Measurements from ENCODE around the gene SLC27A1. TPM values are rescaled to one million over a fixed set of nuclear protein-coding genes. Genes with fewer than 3 reads are reported as not detected.

The SLC27A1 gene
- total RNA-seq, 1 experiment from 2014 or later: 3.7 TPM

- H3K27ac Mint-ChIP-seq (ENCODE audit: unreplicated experiment): no peak overlapping the region
- no peak for TF ChIP-seq CTCF (IDR thresholded peaks at IDR 0.05; ENCODE audit: insufficient read depth in 1 of 2, low read depth in 1 of 2, low read length in 1 of 2, severe bottlenecking in 1 of 2, unreplicated experiment in 1 of 2)
- H3K4me3 Mint-ChIP-seq (ENCODE audit: unreplicated experiment): no peak overlapping the region
- BruUV-seq (replicated peaks): no TSS peak
- Histone ChIP-seq H3K4me1 (no peaks in the 10 kb centered on the region), H3K36me3 (ENCODE audit: control insufficient read depth, insufficient read depth, low read length) (no peaks in the 10 kb centered on the region), H3K27me3 (replicated peaks; ENCODE audit: control insufficient read depth, insufficient read depth, low read length) (no peaks in the 10 kb centered on the region), H3K4me3 (ENCODE audit: low read depth, low read length) (no peak overlapping the region), H3K9me3 (no peaks in the 10 kb centered on the region)
- ChIA-PET CTCF (no interaction called here), POLR2A (no interaction called here)
- DNase-seq: no peak
- no peaks in the 10 kb centered on the region for H3K4me1 Mint-ChIP-seq (ENCODE audit: low read depth, unreplicated experiment)
- no peaks in the 10 kb centered on the region for H3K36me3 Mint-ChIP-seq (ENCODE audit: insufficient read depth, unreplicated experiment)
- intact Hi-C loops (cut with micrococcal nuclease; ENCODE audit: unreplicated experiment): no loop called here
- no peaks in the 10 kb centered on the region for H3K27me3 Mint-ChIP-seq (ENCODE audit: insufficient read depth, unreplicated experiment)
- no peaks in the 10 kb centered on the region for H3K9me3 Mint-ChIP-seq (ENCODE audit: unreplicated experiment)
Observed at GRCh38 chr19:17475541-17476115, 5.3 kb downstream of the SLC27A1 start.

DNA sequence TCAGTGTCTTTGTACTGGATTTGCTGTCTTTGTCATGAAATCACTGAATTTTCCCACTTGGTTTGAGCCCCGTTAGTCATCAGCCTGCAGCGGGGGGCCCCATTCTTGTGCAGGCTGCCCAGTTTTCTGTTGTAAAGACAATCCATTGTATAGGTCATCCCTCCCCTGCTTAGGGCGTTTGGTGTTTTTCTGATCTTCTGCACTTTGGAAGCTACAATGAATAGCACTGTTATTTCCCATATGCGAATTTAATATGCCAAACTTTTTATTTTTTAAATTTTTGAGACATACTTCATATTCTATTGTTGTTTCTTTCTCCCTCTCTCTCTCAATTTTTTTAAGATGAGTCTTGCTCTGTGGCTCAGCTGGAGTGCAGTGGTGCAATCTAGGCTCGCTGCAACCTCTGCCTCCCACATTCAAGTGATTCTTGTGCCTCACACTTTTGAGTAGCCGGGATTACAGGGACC, 9.0 kb downstream of the SLC27A1 start:
- Mint-ChIP-seq H3K36me3 (ENCODE audit: insufficient read depth, unreplicated experiment) (no peaks in the 10 kb centered on the region), H3K27me3 (ENCODE audit: insufficient read depth, unreplicated experiment) (no peaks in the 10 kb centered on the region), H3K4me3 (ENCODE audit: unreplicated experiment) (no peak overlapping the region), H3K4me1 (ENCODE audit: low read depth, unreplicated experiment) (no peaks in the 10 kb centered on the region), H3K27ac (ENCODE audit: unreplicated experiment) (no peak overlapping the region), H3K9me3 (ENCODE audit: unreplicated experiment) (no peaks in the 10 kb centered on the region)
- DNase-seq: no peak
- Histone ChIP-seq H3K4me3 (ENCODE audit: low read depth, low read length) (no peak overlapping the region), H3K9me3 (no peaks in the 10 kb centered on the region), H3K36me3 (ENCODE audit: control insufficient read depth, insufficient read depth, low read length) (no peaks in the 10 kb centered on the region), H3K27me3 (replicated peaks; ENCODE audit: control insufficient read depth, insufficient read depth, low read length) (no peaks in the 10 kb centered on the region), H3K4me1 (no peaks in the 10 kb centered on the region)
- intact Hi-C loops (cut with micrococcal nuclease; ENCODE audit: unreplicated experiment): no loop called here
- no peak for TF ChIP-seq CTCF (IDR thresholded peaks at IDR 0.05; ENCODE audit: insufficient read depth in 1 of 2, low read depth in 1 of 2, low read length in 1 of 2, severe bottlenecking in 1 of 2, unreplicated experiment in 1 of 2)
- ChIA-PET CTCF (no interaction called here), POLR2A (no interaction called here)
- BruUV-seq (replicated peaks): no TSS peak

- ChIA-PET CTCF (no interaction called here), POLR2A (no interaction called here)
- no TSS peak for BruUV-seq (replicated peaks)
- Mint-ChIP-seq H3K4me1 (ENCODE audit: low read depth, unreplicated experiment) (no peaks in the 10 kb centered on the region), H3K36me3 (ENCODE audit: insufficient read depth, unreplicated experiment) (peaks cover 4% of the 10 kb centered on the region), H3K4me3 (ENCODE audit: unreplicated experiment) (no peak overlapping the region), H3K27ac (ENCODE audit: unreplicated experiment) (no peak overlapping the region), H3K27me3 (ENCODE audit: insufficient read depth, unreplicated experiment) (no peaks in the 10 kb centered on the region), H3K9me3 (ENCODE audit: unreplicated experiment) (no peaks in the 10 kb centered on the region)
- Histone ChIP-seq H3K9me3 (no peaks in the 10 kb centered on the region), H3K4me1 (no peaks in the 10 kb centered on the region), H3K27me3 (replicated peaks; ENCODE audit: control insufficient read depth, insufficient read depth, low read length) (no peaks in the 10 kb centered on the region), H3K4me3 (ENCODE audit: low read depth, low read length) (no peak overlapping the region), H3K36me3 (ENCODE audit: control insufficient read depth, insufficient read depth, low read length) (no peaks in the 10 kb centered on the region)
- intact Hi-C loops (cut with micrococcal nuclease; ENCODE audit: unreplicated experiment): no loop called here
- no peak for TF ChIP-seq CTCF (IDR thresholded peaks at IDR 0.05; ENCODE audit: insufficient read depth in 1 of 2, low read depth in 1 of 2, low read length in 1 of 2, severe bottlenecking in 1 of 2, unreplicated experiment in 1 of 2)
- DNase-seq: no peak
Observed at GRCh38 chr19:17481986-17482385, 11.7 kb downstream of the SLC27A1 start.
